CD4-positive, alpha-beta T cell treated with Interleukin-2 at 100 ng/mL for 4 hours (primary cell): Measurements from ENCODE around the gene PARG.
"Not testable (repeated sequence)": the region's sequence is repeated elsewhere in the genome, so short reads cannot be mapped to it uniquely, and the experiment has no call there.

Source experiments
- DNase-seq: peaks from one replicate; pipeline ENCODE4 v3.0.0-alpha.2; 2020; ENCODE audit warnings: low spot score

The PARG gene

GRCh38 chr10:49827297-49827696, 114.5 kb downstream of the PARG start:
- DNase-seq = no peak

- no peak for DNase-seq
Measured at GRCh38 chr10:49819234-49819958, 122.4 kb downstream of the PARG start.

- no peak for DNase-seq
Measured at GRCh38 chr10:49817845-49818244, 124.0 kb downstream of the PARG start.

- DNase-seq = no peak
Measured at GRCh38 chr10:49803988-49804387, 137.8 kb downstream of the PARG start.

- DNase-seq = no peak
Measured at GRCh38 chr10:49798275-49798674, 143.6 kb downstream of the PARG start.

- no peak for DNase-seq
Measured at GRCh38 chr10:49791100-49791499, 150.7 kb downstream of the PARG start.

- no peak for DNase-seq
Measured at GRCh38 chr10:49784681-49785080, 157.1 kb downstream of the PARG start.

GRCh38 chr10:49783645-49784044, 158.2 kb downstream of the PARG start:
- no peak for DNase-seq

- DNase-seq = no peak
Measured at GRCh38 chr10:49781247-49781646, 160.6 kb downstream of the PARG start.

GRCh38 chr10:49778197-49778596, 163.6 kb downstream of the PARG start:
- no peak for DNase-seq

- DNase-seq = no peak
Measured at GRCh38 chr10:49776851-49777250, 165.0 kb downstream of the PARG start.

GRCh38 chr10:49775014-49775413, 166.8 kb downstream of the PARG start:
- DNase-seq = no peak

- not testable (repeated sequence) for DNase-seq
Measured at GRCh38 chr10:49772944-49773343, 168.9 kb downstream of the PARG start.

GRCh38 chr10:49771046-49771445, 170.8 kb downstream of the PARG start:
- DNase-seq = not testable (repeated sequence)

- DNase-seq = no peak
Measured at GRCh38 chr10:49769692-49770091, 172.1 kb downstream of the PARG start.

GRCh38 chr10:49768731-49769130, 173.1 kb downstream of the PARG start:
- no peak for DNase-seq

- DNase-seq = no peak
Measured at GRCh38 chr10:49768329-49768728, 173.5 kb downstream of the PARG start.
